Hematopoietic multipotent progenitor cell (in vitro differentiated cells): ENCODE results near the gene ALG8. TPM values are rescaled to one million over a fixed set of nuclear protein-coding genes. Genes with fewer than 3 reads are reported as not detected.
A peak's percentile ranks its signal among the peaks of the same experiment; 100 is the strongest.
"Not testable (repeated sequence)": the region's sequence is repeated elsewhere in the genome, so short reads cannot be mapped to it uniquely, and the experiment has no call there.

Experiments used
- DNase-seq, 3 donors: peaks; one replicate each; pipeline ENCODE4 v3.0.0-alpha.2; 2011 to 2015; ENCODE audit warnings: low read depth in 2 of 3, low spot score in 2 of 3
- total RNA-seq: library from RNA; depleted of rRNA; stranded (reverse); fragments of >200 nt; gene quantifications from one replicate; pipeline ENCODE4 v1.2.3, GENCODE V29; 2012

Gene ALG8
- 21.8 TPM for total RNA-seq

DNA sequence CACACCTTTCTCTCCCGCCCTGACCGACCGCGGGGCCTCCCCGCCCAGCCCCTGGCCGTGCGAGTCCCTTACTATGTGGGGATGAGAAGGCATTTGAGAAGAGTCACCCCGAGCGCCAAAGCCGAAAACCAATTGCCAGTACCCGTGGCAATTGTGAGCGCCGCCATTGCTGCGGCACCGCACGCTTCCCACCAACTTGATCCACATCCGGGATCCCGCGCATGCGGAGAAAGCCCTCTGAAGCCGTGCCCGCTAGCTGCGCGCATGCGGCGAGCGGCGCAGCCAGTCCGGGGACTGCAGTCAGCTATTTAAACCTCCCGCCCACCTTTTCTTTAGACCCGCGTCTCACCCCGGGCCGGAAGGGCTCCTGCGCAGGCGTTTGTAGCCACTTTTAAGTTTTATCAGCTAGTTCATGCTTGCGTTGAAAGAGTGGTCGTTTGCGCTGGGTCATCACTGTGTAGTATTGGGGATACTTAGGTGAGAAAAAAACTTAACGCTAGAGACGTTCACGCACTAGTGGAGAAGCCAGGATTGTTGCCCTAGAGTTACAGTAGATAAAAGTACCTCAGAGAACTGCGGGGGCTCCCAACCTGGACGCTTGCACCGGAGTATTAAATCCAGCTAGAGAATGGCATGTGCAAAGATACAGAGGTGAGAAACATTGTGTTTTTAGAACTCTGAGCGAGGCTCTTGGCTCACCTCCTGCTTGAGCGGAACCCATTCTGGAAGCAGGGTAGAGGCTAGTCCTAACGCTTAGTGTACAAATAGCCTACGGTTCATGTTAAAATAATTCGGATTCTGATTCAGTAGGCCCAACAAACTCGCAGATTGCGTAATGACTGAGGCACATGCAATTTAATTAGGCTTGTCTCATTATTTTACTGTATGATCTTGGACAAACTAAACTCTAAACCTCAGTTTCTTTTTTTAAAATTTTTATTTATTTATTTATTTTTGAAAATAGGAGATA is at the start of gene ALG8:
ALG8 (minus strand) TSS at position 205 of the 970 bp plus-strand sequence; CDS start at position 167, 38 bp downstream.
- DNase-seq: peak; percentile 92 to 96 (median 95)

DNA sequence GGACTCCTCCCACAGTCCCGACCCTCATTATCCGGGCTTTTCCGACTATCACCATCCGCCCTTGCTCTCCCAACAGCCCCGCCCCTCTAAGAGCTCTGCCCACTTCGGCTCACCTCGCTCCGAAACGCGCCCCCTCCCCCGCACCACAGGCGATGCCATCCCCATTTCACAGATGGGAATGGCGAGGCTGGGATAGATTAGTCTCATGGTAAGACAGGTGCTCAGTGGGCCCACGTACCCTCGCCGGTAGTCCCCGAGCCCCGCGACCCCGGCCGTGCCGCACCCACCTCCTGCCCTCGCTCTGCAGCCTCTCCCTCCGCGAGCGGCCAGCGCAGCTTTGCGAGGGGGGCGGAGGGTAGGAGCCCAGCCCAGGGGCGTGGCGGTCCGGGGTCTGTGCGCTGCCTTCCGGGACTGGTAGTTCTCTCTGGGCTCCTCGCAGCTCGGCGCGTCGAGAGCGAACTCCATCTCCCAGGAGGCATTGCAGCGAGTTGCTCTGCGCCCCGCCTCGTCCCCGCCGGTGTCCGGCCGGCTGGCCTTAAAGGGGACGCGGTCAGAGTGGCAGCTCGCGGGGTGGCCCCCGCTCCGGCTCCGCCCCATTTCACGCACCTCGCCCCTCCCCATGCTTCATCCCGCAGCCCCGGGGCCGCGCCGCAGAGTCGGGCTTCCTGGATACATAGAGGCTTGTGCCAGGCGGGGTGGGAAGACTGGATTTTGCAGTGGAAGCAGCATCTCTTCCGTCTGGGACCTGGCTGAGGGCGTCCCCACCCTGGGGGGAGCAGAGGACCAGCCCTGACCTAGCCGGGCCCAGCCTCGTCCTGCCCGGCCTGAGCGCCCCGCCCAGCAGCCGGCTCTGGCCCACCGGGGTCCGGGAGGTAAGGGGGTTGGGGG is 49.1 kb upstream of the ALG8 start, which contains the start of the genes KCTD21 and USP35:
KCTD21 (minus strand) TSS at position 341 of the 888 bp plus-strand sequence. CDS start 14,072 bp downstream, outside the sequence.
USP35 (plus strand) TSS at position 634 of the 888 bp plus-strand sequence. CDS start 7,327 bp downstream, outside the sequence.
- DNase-seq: peak; percentile 72 to 96 (median 94)

DNA sequence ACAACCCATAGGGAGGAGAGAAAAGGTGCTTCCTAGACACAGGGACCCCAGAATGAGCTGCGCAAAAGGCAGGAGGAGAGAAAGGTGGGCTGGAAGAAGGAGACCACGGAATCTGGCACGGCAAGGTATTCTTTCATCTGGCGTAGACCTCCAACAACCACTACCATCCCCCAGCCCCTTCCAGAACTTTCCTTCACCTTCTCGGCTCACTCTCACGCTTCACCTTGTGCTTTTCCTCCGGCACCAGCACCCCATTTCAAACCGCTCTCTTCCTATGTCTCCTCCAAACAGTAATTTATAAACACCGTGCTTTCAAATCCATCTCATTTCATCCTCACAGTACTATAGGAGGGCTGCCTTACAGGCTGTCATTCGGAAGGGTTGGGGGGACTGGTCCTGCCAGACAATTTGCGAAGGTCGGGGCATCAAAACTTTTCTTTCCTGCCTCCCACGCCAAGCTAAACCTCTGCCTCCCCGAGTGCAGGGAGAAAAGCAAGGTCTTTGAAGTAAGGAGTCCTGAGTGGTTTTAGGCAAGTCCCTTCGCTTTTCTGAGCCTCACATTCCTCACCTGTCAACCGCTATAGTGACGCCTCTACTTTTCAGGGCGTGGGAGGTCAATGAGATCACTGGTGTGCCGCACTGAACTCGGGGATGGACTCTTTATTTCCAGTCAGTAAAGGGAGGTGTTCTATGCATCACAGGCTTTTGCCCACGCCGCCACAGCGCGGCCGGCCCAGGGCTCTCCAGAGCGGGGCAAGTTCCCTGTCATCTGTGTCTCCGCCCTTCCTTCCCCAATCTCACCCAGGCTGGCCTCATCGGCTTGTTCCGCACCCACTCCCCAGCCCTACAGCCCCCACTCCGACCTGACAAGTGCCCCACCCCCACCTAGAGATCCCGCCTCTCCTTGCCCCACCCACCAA is 48.2 kb upstream of the ALG8 start:
- peak in 1 of 3 donors; percentile 94 for DNase-seq

DNA sequence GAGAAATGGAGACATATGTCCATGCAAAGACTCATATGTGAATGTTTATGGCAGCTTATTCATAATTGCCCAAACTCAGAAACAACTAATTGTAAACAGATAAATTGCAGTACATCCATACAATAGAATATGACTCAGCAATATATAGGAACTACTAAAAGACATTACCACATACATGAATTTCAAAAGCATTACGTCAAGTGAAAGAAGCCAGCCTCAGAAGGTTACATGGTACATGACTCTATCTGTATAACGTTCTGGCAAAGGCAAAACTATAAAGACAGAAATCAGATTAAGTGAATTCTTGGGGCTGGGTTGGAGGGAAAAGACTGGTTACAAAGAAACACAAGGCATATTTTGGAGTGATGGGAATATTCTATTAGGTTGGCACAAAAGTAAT is 41.8 kb upstream of the ALG8 start:
- DNase-seq: no peak

DNA sequence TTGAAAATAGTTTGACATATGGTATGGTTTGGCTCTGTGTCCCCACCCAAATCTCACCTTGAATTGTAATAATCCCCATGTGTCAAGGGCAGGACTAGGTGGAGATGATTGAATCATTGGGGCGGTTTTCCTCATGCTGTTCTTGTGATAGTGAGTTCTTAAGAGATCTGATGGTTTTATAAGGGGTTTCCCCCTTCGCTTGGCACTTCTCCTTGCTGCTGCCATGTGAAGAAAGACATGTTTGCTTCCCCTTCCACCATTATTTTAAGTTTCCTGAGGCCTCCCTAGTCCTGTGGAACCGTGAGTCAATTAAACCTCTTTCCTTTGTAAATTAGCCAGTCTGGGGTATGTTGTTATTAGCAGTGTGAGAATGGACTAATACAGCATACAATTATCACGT is 41.3 kb upstream of the ALG8 start:
- DNase-seq: no peak

DNA sequence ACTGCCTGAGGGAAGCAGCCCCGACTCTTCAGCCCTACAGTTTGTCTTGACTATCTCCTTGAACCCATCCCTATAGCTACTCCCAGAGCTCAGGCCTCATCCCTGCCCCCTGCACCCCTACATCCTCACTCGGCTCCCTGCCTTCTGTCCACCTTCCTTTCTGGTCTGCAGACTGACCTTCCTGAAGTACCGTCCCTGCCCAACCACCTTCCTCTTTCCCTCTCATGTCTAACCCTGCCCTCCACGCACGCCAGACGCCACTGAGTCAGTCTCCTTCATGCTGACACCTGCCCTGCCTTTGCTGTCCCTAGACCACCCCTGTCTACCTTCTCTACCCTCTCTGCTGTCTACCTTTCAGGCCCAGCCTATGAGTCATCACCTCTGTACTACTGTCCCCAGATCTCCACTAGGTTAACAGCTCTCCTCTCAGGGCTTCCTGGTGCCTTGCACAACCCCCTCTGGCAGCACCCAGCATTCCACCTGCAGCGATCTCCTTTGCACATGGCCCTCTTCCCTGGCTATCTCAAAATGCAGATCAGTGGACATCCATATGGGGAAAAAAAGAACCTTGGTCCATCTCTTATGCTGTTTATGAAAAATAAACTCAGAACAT is 40.1 kb upstream of the ALG8 start:
- DNase-seq: no peak

DNA sequence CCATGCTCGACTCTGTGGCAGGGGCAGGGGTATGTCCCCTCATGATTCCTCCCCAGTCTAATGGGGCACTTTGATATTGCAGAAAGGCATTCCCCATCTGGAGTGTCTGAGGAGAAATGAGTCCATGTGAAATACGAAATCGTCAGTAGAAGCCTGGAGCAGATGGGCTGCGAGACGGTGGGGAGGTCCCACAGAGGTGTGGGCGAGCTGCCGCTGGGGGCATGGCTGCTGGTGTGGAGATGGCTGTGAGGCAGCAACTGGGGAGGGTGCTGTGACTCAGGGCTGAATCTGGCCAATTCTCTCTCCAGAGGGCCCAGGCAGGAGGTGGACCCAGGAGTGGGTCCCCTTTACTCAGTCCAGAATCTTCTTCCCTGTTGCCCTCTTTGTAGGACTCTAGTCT is 37.8 kb upstream of the ALG8 start:
- no peak for DNase-seq

DNA sequence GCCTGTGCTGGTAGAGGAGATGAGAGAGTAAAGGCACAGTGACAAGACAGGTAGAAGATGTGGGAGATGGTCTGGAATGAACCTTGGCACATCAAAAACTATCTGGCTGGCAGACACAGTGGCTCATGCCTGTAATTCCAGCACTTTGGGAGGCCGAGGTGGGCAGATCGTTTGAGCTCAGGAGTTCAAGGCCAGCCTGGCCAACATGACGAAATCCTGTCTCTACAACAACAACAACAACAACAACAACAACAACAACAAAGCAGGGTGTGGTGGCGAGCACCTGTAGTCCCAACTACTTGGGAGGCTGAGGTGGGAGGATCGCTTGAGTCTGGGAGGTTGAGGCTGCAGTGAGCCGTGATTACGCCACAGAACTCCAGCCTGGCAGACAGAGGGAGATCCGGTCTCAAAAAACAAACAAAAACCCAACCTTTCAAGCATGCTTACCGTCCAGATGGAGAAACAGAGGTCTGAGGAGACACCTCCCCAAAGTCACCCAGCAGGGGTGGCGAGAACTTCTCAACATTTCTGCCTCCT is 37.2 kb upstream of the ALG8 start:
- no peak for DNase-seq

DNA sequence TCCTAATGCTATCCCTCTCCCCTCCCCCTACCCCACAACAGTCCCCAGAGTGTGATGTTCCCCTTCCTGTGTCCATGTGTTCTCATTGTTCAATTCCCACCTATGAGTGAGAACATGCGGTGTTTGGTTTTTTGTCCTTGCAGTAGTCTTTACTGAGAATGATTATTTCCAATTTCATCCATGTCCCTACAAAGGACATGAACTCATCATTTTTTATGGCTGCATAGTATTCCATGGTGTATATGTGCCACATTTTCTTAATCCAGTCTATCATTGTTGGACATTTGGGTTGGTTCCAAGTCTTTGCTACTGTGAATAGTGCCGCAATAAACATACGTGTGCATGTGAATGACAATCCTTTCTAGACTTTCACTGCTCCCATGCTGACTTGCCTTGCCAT is 36.4 kb upstream of the ALG8 start:
- DNase-seq: not testable (repeated sequence)

DNA sequence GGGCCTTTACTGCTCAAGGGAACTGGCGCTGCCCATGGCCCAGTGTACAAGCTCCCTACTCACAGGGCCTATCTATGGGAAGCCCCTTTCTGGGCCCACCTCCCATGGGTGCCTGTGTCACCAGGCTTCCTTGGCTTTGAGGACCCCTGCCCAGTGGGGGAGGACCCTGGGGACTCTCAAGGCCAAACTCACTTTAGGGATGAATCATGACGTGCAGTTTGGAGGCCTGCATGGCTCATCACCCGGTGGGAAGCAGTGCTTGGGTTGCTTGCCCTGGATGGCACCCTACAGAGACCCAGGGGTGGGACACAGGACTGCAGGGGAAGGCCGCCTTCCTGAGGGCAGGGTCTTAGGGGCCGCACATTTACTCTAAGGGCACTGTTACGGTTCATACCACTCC is 32.5 kb upstream of the ALG8 start:
- no peak for DNase-seq

DNA sequence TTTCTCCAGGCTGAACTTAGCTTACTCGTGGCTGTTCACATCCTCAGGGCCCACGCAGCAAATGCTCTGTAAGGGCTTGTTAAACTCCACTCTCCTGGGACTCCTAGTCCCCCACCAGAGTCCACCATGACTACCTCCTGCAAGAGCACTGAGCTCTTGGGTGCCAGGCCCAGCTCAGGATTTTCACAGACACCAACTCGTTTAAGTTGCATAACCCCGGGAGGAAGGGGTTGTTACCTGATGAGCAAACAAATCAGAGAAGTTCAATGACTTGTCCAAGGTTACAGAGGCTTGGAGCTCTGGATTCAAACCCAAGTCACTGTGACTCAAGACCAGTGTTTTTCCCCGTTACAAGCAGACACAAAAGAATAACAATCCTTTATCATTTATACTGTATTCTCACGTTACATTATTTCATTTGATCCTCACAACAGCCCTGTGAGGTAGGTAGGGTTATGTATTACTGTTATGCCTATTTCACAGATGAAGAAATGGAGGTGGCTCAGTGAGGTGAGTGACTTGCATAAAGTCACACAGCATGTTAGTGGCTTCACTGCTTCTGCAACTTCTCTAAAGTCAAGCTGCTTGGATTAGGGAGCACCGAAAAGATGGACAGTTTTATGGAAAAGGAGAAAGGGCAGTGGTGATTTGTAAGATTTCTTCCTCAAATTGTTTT is 31.6 kb upstream of the ALG8 start:
- DNase-seq: no peak

DNA sequence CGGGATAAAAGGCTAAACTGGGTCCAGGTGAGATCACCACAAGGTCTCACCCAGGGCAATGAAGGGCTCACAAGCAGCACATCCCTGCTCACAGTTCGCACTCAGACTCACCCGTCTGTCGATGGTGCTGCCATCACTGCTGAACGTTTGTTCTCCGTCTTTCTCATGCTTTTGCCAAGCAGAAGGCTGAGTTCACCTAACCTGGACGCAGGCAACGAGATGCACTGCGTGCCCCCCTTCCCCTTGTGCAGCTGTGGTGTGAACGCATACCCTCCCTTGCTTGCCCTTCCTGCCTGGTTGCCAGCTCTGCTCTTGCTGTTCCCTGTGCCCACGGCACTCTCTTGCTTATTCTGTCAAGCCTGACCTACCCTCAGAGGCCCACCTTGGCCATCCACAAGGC is 31.0 kb upstream of the ALG8 start:
- DNase-seq: no peak

DNA sequence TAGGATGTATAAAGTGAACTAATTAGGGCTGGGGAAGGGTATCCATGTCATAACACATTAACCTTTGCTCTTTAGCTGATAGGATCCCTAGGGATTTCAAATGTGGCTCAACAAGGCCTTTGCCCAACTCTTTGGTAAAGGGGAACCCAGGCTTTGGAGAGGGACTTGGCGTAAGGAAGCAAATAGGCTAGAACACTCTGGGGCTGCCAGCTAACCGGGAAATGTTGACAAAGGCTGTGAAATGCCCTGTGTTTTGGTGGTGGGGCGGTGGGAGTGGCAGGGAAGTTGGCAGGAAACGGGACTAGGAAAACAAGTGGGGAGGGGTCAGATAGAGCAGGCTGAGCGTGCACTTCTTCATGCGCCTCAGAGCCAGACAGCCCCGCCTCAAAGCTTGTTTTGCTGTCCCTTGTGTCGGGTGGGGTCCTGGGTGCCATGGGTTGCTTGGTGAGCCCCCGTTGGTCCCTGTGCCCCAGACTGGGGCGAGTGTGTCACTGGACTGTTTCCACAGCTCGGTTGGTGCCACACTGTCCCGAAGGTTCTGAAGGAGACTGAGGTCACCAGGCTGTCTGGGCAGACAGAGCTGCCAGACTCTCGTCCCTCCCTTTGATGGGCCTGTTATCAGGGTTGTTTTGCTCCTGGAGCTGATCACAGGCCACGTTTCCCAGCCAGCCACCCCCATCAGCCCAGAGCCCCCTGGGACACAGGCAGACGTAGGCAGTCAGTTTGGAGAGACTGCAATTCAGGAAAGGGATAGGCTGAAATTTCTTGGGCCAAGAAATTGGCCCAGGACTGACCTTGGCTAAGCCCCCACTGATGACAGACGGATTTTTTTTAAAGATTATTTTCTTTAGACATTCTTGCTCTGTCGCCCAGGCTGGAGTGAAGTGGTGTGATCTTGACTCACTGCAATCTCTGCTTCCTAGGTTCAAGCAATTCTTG is 29.4 kb upstream of the ALG8 start:
- no peak for DNase-seq

DNA sequence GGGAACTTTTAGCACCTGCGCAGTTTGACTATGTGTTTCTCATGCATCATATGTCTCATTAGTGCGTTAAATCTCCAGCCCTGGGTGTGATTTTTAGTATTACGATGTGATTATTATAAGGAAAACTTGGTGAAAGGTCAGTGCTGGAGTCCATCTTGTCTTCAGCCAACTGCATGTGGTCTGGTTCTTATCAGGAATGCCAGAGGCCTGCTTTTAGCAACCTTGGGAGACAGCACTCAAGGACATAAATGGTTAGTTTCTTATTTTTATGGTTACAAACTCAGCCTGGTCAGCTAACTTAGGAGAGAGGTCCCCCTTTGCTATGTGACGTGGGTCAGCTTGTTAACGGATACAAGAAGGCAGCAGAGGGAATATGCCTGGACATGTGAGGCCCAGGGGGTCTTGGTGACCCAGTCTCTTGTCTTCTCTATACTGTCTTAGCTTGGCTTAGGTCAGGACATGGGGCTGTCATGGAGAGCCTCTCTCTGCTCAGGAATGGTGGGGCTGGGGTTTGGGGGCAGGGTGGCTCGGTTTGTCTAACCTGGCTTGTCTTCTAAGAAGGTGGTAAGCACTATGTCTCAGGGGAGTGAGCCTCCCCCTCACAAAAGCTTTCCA is 27.5 kb upstream of the ALG8 start:
- DNase-seq: no peak

DNA sequence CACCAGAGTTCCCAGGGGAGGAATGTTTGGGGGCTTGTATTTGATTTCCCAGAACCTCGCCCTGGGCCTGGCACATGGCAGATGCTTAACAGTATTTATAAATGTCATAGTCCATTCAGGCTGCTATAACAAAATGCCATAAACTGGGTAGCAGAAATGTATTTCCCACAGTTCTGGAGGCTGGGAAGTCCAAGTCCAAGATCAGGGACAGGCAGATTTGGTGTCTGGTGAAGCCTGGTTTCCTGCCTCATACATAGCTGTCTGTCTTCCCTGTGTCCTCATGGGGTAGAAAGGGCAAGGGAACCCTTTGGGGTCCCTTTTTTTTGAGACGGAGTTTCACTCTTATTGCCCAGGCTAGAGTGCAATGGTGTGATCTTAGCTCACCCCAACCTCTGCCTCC is 25.0 kb upstream of the ALG8 start:
- no peak for DNase-seq

DNA sequence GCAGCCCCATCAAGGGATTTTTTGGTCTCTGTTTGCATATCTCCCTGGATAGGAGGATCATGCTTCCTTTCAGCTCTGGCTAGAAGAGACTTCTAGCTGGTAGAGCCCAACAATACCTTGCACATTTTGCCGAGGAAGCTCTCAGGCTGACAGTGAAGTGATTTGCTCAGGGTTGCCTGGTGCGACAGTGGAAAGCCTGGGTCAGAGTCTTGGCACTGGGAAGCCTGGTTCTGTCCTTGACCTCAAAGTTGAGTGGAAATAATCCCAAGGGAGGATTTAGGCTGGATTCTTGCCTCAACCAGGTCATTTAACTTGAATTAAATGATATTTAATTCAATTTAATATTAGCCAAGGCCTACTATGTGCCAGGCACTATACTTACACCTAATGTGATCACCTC is 24.4 kb upstream of the ALG8 start:
- DNase-seq: no peak

DNA sequence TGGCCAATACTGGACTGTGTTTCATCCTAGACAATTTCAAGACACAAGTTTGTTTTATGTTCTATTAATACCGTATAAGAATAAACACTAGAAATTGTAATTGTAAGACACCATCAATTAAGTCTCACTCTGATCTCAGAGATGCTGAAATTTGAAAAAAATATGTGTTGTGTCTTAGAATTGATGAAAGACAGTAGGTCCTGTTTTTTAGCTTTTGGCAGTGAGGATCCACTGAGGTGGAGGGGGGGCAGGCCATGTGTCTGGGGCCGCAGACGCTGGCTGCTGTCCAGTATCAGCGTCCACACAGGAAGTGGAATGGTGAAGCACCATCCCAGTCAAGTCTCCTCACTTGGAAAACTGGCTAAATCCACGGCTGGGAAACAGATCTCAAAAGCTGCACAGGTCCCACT is 22.5 kb upstream of the ALG8 start:
- DNase-seq: no peak
